Measurements from ENCODE around the gene PLCB3.
A peak's percentile ranks its signal among the peaks of the same experiment; 100 is the strongest.
"Not testable (repeated sequence)": the region's sequence is repeated elsewhere in the genome, so short reads cannot be mapped to it uniquely, and the experiment has no call there.

PLCB3 gene

GRCh38 chr11:64237484-64237951 is 13.8 kb upstream of the PLCB3 start:
- no peak for DNase-seq (ENCODE audit: low read depth)

- no peak for DNase-seq (ENCODE audit: low read depth)
These were observed 13.3 kb upstream of the PLCB3 start for GRCh38 chr11:64238076-64238475.

DNA sequence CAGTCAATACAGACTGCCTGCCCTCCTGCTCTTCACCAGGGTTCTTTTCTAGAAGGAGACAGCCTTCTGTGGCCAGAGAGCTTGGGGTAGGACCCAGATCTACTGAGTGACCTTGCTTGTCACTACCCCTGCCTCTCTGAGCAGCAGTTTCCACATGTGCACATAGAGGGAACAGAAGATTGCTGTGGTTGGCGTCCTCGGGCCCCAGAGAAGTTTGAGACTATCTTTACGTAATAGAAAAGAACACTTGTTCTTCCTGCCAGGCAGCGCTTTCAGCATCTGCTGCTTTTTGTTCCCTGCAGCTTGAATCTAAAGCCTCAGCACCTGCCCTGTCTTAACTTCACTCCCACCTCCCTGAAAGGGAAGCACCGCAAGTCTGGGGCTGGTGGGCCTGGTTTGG is 12.3 kb upstream of the PLCB3 start:
- no peak for DNase-seq (ENCODE audit: low read depth)

GRCh38 chr11:64239662-64240434 is 11.5 kb upstream of the PLCB3 start:
- no peak for DNase-seq (ENCODE audit: low read depth)

- peak; percentile 96 for DNase-seq (ENCODE audit: low read depth)
These were observed 10.7 kb upstream of the PLCB3 start, which contains the start of gene FKBP2 for GRCh38 chr11:64240435-64241240. Gene FKBP2 (plus strand): TSS chr11:64241095. CDS start chr11:64242388, 1,293 bp downstream.

- DNase-seq (ENCODE audit: low read depth), result peak; percentile 99
These were observed 10.2 kb upstream of the PLCB3 start for GRCh38 chr11:64241241-64241490.

DNA sequence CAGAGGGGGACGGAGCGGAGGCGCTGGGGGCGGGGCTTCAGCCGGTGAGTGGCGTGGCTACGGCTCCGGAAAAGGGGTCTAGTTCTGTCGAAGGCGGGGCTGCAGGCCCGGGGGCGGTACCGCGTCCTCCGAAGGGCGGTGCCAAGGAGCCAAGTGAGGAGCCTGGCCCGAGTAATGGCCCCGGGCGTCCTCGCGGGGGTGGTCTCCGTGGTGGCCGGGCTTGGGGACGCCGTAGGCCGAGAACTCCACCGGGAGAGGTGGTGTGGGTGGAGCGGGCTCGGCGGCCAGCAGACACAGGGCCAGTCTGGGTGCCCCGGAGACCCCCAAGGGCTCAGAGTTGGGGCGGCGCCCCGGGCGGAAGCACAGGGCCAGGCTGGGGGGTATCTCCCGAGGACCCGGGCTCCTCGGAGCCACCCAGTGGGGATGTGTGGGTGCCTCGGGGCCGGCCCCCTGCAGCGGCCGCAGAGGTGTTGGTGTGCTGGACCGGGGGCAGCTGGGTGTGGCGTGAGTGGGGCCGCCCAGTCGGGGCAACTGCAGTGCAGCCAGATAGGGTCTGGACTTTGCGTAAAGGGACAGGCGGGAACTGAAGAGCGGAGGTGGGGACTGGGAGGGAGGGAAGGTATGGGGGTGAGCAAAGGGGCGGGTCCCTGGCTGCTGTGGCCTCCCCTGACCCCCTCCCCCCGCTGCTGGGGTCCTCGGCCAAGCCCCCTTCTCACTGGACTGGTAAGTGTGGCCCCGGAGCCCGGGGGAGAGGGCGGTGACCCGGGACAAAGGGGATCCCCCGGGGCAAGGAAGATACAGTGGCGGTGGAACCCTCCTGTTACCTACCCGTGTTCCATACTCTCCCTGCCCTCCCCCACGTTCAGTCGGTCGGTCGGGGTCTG is 9.6 kb upstream of the PLCB3 start:
- no peak for DNase-seq (ENCODE audit: low read depth)

DNA sequence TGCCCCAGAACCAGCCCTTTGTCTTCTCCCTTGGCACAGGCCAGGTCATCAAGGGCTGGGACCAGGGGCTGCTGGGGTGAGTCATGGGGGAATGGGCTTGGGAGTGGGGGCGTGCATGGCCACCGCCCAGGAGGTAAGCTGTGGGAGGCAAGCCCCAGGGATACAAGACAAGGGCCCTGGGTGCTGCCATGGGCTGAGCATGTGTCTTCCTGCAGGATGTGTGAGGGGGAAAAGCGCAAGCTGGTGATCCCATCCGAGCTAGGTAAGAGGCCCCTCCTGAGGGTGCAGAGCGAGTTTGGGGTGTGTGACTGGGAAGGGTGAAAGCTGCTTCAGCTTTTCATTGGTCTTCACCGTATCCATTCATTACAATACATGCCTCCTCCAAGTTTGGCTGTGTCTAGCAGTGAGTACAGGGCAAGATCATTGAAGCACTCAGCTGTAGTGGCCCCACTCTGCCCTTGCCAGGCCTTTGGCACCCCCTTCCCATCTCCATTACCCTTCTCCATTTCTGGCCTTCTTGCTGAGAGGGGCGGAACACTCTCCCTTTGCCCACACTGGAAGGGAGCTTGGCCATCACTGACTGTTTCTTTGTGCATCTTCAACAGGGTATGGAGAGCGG is 8.0 kb upstream of the PLCB3 start:
- DNase-seq (ENCODE audit: low read depth), result no peak

DNA sequence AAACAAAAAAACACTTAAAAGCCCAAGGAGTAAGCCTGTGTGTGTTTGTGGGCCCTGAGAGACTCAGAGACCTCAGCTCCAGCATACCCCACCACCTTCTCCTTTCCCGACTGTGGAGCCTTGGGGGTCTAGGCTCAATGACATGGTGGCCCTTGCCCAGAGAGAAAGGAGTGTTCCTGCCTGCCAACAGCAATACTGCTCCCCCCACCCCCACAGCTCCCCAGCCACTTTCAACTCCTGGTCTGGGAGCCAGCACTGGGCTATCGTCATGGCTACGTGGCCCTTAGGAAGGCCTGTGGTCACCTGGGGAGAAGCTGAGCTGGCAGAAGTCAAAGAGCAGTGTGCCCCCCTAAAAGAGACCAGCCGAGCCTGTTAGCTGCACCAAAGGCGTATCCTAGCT is 7.2 kb upstream of the PLCB3 start:
- DNase-seq (ENCODE audit: low read depth), result no peak

DNA sequence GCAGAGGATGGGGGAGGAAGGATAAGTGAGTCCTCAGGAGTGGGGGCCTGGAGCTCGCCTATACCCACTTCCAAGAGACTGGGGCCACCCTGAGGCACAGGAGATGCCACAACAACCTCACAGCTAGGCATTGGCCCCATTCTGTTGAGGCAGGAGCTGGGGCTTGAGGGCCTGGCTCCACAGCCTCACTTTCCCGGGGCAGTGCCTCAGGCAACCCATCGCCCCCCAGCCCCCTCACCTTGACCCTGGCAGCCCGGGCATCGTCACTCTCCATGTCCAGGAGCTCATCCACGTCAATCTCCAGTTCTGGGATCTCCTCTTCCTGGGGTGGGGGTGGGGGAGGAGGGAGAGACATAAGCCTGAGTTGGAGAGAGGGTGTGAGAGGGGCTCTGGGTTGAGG is 6.4 kb upstream of the PLCB3 start:
- DNase-seq (ENCODE audit: low read depth), result no peak

- peak; percentile 51 for DNase-seq (ENCODE audit: low read depth)
These were observed 5.9 kb upstream of the PLCB3 start for GRCh38 chr11:64245401-64245796.

DNA sequence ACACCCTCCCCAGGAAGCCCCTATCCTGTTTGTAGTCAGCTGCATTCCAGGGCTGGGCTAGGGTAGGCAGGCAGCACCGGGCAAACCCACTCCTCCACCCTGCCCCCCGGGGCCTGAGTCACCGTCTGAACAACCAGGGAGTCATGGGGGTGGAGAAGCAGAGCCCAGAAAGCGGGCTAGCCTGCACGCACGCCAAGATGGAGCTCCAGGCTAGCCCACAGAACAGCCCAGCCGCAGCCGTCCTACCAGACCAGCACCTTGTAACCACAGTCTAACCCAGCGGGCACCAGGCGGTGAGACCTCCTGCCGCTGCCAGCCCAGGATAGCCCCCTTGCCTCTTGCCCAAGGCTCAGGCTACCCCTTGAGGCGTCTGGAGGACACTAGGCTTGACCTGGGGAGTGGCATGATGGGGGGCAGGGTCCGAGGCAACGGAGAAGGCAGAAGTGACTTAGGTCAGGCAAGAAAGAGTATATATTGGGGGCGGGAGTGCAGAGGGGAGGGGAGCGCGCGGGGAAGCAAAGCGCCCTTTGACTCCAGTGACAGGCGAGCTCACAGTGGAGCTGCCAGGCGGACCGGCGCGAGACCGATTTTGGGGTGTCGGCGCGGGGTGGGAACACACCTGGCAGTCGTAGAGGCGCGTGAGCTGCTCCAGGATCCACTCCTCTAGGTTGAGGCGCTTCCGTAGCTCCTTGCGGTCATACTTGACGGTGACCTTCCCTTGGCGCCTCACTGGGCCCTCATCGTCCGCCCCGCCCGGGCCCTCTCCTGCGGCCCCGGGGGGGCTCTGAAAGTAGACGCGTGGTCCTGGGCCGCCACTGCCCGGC is 5.3 kb upstream of the PLCB3 start:
- DNase-seq (ENCODE audit: low read depth), result peak; percentile 53

- DNase-seq (ENCODE audit: low read depth), result not testable (repeated sequence)
These were observed 4.8 kb upstream of the PLCB3 start for GRCh38 chr11:64246621-64246870.

GRCh38 chr11:64246871-64247728 is 4.2 kb upstream of the PLCB3 start, which contains the start of gene PPP1R14B:
Gene PPP1R14B (minus strand): TSS chr11:64246943. CDS start chr11:64246673, 270 bp downstream.
- DNase-seq (ENCODE audit: low read depth), result peak; percentile 74

GRCh38 chr11:64247729-64248531 is 3.4 kb upstream of the PLCB3 start:
- DNase-seq (ENCODE audit: low read depth), result no peak

DNA sequence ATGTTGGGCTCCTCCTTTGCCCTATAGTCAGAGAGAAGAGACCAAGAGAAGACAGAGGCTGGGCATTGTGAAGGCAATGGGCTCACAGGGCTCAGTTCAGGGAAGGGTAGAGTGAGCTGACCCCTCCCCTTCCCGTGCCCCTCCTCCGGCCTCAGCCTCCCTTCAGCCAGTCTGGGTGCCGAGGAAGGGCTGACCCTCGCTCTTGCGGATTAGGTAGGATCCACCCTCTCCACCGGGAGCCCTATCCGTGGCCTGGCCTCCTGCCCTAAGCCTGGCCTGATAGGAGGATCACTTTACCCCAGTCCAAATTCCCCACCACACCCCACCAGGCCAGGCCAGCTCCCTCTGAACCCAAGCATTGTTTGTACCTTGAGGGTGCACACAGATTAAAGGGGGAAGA is 2.8 kb upstream of the PLCB3 start:
- no peak for DNase-seq (ENCODE audit: low read depth)

DNA sequence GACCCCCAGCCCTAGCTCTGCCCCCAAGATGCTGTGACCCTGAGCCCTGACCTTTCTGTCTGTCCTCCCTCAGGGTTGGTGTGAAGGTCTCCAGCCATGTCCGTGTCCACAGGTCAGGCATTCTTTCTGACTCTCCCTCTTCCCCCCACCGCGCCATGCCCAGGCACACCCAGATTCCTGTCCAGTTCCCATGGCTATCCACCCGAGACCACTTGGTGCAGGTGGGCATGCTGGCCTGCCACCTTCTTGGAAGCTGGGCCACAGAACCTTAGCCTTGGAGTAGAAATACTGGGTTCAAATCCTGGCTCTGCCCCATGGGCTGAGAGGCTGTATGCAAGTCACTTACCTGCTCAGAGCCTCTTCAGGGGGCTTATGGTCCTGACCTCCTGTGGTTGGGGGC is 2.3 kb upstream of the PLCB3 start:
- no peak for DNase-seq (ENCODE audit: low read depth)

DNA sequence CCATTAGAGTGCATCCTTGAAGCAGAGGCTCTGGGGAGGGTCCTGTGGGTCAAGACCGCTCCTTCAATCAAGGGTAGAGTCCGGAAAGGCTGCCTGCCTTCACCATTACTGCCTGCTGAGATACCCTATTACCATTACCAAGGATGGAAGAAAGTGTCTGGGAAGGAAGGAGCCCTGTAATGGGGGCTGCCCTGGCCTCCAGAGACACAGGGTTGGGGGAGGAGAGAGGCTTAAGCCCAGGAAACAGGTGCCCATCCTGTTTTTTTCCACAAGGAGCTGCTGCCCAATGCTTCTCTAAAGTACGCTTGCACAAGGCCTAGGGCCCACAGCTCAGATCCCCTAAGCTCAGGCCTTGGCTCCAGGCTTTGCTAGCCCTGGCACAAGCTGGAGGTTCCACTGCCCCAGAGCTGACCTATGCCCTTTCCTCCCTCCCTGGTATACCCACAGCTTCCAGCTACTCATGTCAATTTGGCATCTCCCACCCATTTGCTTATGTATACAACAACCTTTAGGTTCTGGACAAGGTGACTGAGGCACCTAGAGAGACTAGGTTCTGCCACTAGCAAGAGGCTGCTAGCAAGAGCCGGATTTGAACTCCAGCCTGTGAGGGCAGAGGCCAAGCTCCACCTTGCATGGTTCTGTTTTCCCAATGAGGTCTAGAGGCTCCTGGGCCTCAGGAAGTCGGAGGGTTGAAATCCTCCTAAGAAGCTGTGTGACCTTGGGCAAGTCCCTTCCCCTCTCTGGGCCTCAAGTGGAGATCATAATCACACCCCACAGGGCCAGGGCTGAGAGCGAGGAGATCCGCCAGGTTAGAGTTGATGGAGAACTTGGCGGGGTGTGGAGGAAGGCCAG is 1.5 kb upstream of the PLCB3 start:
- no peak for DNase-seq (ENCODE audit: low read depth)
